ENCODE results near the gene RNF180. TPM values are rescaled to one million over a fixed set of nuclear protein-coding genes. Genes with fewer than 3 reads are reported as not detected.

RNF180 gene
- total and polyA plus RNA-seq, 10 of the 15 experiments (the other 5 are each of a cell fraction or from before 2014, with no cell fraction given) = 0.16 to 1.2 (median 0.73) TPM

GRCh38 chr5:64213531-64213930, 47.9 kb downstream of the RNF180 start:
- Histone ChIP-seq H3K27me3 (replicated peaks in 1 of 2; ENCODE audit: control insufficient read depth in 2 of 2, insufficient read depth in 2 of 2, low read length in 1 of 2) (no peaks in the 10 kb centered on the region), H3K4me1 (ENCODE audit: control insufficient read depth, insufficient read depth, low read length) (no peaks in the 10 kb centered on the region), H3K9ac (ENCODE audit: control insufficient read depth, insufficient read depth, low read length) (no peak overlapping the region), H3K36me3 (ENCODE audit: control insufficient read depth in 2 of 2, insufficient read depth in 2 of 2, low read length in 1 of 2) (no peaks in the 10 kb centered on the region), H4K20me1 (ENCODE audit: control insufficient read depth, insufficient read depth) (no peaks in the 10 kb centered on the region), H3K4me2 (ENCODE audit: control insufficient read depth, insufficient read depth) (no peak overlapping the region), H3K4me3 (no peak overlapping the region), H3K27ac (ENCODE audit: control insufficient read depth, insufficient read depth) (no peak overlapping the region), H3K9me3 (replicated peaks; ENCODE audit: control insufficient read depth, insufficient read depth, low read length) (no peaks in the 10 kb centered on the region), H2AFZ (ENCODE audit: control insufficient read depth, low read depth, low read length) (no peak overlapping the region), H3K79me2 (ENCODE audit: control insufficient read depth, insufficient read depth, low read length) (no peaks in the 10 kb centered on the region)
- BruUV-seq (replicated peaks) = no TSS peak
- no peak for FAIRE-seq
- WGBS (ENCODE audit: insufficient coverage, insufficient replicate concordance, low lambda C conversion rate, missing lambda C conversion rate) = 6% methylated on average over 5 of the region's 5 CpGs
- DNase-seq (ENCODE audit: low read depth, low spot score) = no peak
- CTCF ChIA-PET = interaction anchor here (0.6 to 6.4 kb wide), 6 partner anchors 12 to 398 kb away, joined by 3 to 31 read pairs (median 6); no protein-coding TSS in a partner anchor
- in situ Hi-C loops (cut with MboI) = no loop called here
- peak; percentile 45 for ATAC-seq
- TF ChIP-seq SREBF1 (IDR thresholded peaks at IDR 0.05; ENCODE audit: low read length) (no peak), ZNF592 (IDR thresholded peaks at IDR 0.05) (no peak), ETV6 (conservative IDR thresholded peaks at IDR 0.05 in 1 of 2, IDR thresholded peaks at IDR 0.05 in 1 of 2; ENCODE audit: borderline replicate concordance in 1 of 2, low read depth in 1 of 2) (no peak)
- POLR2A ChIA-PET = interaction anchor here (1.3 kb wide), 1 partner anchor 13 kb away, joined by 3 read pairs; no protein-coding TSS in a partner anchor
- SMC1A ChIA-PET (ENCODE audit: uncharacterized antibody, unreplicated experiment) = interaction anchor here (0.9 to 2.7 kb wide), 10 partner anchors 8 to 399 kb away, joined by 3 to 27 read pairs (median 5); no protein-coding TSS in a partner anchor
- RAD21 ChIA-PET (ENCODE audit: unreplicated experiment) = interaction anchor here (0.6 to 5.5 kb wide), 9 partner anchors 8 to 398 kb away, joined by 3 to 40 read pairs (median 3); no protein-coding TSS in a partner anchor
- intact Hi-C loops (cut with micrococcal nuclease; ENCODE audit: unreplicated experiment) = no loop called here
